Colonic mucosa (tissue), 4 donors: ENCODE results near the gene ZNF697. TPM values are rescaled to one million over a fixed set of nuclear protein-coding genes. Genes with fewer than 3 reads are reported as not detected.
"Not testable (repeated sequence)": the region's sequence is repeated elsewhere in the genome, so short reads cannot be mapped to it uniquely, and the experiment has no call there.

Experiments
- DNase-seq: peaks from one replicate; pipeline ENCODE4 v3.0.0-alpha.2; 2020
- H3K27ac ChIP-seq: fragments of 200-600 bp; one replicate; pipeline ENCODE4 v1.8.0; 2021
- H3K27me3 ChIP-seq: fragments of 200-600 bp; one replicate; pipeline ENCODE4 v1.8.0; 2021
- H3K36me3 ChIP-seq: fragments of 200-600 bp; one replicate; pipeline ENCODE4 v1.8.0; 2021
- H3K4me1 ChIP-seq: fragments of 200-600 bp; one replicate; pipeline ENCODE4 v1.8.0; 2021; ENCODE audit warnings: mild to moderate bottlenecking
- H3K4me3 ChIP-seq: fragments of 200-600 bp; one replicate; pipeline ENCODE4 v1.8.0; 2021
- H3K9ac ChIP-seq, 2 donors: one replicate each; pipeline ENCODE4 v1.7.0; 2013; ENCODE audit warnings: control low read depth in 2 of 2, low read depth in 2 of 2, low read length in 2 of 2
- H3K9me3 ChIP-seq: fragments of 200-600 bp; one replicate; pipeline ENCODE4 v1.8.0; 2021
- intact Hi-C: fragments of 100-400 bp; cut with DNase I; formaldehyde crosslinking; loops from one replicate; pipeline ENCODE4 v1.14.1; 2022
- total RNA-seq, 2 donors: library from RNA; stranded (reverse); fragmentation: NEBNext Ultra II Directional in 1 of 2; extraction: Animal tissue kit (Norgen Biotek cat#: 25700) in 1 of 2; gene quantifications; one replicate each; pipeline ENCODE4 v1.2.1, GENCODE V29; 2021
- TF ChIP-seq, protein P1 (sequence below): fragments of 200-600 bp; IDR thresholded peaks from one replicate; pipeline ENCODE4 v1.8.0; 2022; ENCODE audit warnings: antibody characterized with exemption, mild to moderate bottlenecking
- donor health status: healthy.
- donor health status: DM: no; HTN: no; CAD: no.
- donor health status: DM: no; HTN: no; CAD: no.

ZNF697 gene
- total RNA-seq, 2 donors from 2014 or later = 2.1 to 3.2 TPM

DNA sequence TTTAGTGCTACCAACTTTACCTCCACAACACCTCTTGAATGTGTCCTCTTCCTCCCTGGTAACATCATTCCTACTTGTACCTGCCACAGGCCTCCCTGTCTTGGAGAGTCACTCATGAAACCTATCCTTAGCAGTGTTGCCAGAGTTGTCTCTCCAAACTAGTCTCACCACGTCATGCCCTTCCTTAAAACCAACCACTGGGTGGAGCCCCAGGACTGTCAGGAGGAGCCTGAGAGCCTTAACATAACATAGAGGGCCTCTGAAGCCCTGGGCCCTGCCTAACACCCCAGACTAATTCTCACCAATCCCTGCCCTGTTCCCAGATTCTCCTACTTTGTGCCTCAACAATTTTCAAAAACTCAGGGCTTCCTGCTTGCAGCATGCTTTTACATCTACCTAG is 65.3 kb downstream of the ZNF697 start:
- H3K4me3 ChIP-seq = no peak overlapping the region
- no peak overlapping the region for H3K9ac ChIP-seq
- intact Hi-C loops = no loop called here
- TF ChIP-seq, protein P1, sequence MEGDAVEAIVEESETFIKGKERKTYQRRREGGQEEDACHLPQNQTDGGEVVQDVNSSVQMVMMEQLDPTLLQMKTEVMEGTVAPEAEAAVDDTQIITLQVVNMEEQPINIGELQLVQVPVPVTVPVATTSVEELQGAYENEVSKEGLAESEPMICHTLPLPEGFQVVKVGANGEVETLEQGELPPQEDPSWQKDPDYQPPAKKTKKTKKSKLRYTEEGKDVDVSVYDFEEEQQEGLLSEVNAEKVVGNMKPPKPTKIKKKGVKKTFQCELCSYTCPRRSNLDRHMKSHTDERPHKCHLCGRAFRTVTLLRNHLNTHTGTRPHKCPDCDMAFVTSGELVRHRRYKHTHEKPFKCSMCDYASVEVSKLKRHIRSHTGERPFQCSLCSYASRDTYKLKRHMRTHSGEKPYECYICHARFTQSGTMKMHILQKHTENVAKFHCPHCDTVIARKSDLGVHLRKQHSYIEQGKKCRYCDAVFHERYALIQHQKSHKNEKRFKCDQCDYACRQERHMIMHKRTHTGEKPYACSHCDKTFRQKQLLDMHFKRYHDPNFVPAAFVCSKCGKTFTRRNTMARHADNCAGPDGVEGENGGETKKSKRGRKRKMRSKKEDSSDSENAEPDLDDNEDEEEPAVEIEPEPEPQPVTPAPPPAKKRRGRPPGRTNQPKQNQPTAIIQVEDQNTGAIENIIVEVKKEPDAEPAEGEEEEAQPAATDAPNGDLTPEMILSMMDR = peak; percentile 27
- H3K27me3 ChIP-seq = no peaks in the 10 kb centered on the region
- H3K4me1 ChIP-seq = no peaks in the 10 kb centered on the region
- no peaks in the 10 kb centered on the region for H3K9me3 ChIP-seq
- no peak overlapping the region for H3K27ac ChIP-seq
- peak; percentile 63 for DNase-seq
- no peaks in the 10 kb centered on the region for H3K36me3 ChIP-seq

DNA sequence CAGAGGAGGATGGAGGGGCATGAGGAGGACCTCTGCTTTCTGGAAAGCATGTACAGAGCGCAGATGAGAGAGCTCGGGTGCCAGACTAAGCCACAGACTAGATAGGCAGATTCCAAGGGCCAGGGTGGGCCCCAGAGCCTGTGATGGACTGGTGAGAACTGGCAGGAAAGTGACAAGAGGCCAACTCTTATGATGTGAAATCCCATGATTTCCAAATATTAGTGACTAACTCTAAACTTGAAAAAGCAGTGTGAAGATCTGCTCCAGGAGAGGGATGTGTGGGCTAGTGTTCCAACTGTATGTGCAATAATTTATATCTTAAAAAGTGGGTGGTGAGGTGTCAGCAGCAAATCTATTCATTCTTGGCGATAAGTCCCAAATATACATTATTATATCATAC is 67.0 kb downstream of the ZNF697 start:
- H3K9ac ChIP-seq, H3K36me3 ChIP-seq, H3K4me3 ChIP-seq, H3K9me3 ChIP-seq, H3K27ac ChIP-seq, DNase-seq, intact Hi-C loops, H3K4me1 ChIP-seq, H3K27me3 ChIP-seq: not testable (repeated sequence)

DNA sequence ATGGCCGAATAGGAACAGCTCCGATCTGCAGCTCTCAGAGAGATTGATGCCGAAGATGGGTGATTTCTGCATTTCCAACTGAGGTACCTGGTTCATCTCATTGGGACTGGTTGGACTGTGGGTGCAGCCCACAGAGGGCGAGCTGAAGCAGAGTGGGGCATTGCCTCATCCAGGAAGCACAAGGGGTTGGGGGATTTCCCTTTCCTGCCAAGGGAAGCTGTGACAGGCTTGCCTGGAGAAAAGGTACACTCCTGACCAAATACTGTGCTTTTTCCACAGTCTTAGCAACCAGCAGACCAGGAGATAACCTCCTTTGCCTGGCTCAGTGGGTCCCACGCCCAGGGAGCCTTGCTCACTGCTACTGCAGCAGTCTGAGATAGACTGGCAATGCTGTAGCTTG is 74.2 kb downstream of the ZNF697 start:
- intact Hi-C loops = no loop called here

DNA sequence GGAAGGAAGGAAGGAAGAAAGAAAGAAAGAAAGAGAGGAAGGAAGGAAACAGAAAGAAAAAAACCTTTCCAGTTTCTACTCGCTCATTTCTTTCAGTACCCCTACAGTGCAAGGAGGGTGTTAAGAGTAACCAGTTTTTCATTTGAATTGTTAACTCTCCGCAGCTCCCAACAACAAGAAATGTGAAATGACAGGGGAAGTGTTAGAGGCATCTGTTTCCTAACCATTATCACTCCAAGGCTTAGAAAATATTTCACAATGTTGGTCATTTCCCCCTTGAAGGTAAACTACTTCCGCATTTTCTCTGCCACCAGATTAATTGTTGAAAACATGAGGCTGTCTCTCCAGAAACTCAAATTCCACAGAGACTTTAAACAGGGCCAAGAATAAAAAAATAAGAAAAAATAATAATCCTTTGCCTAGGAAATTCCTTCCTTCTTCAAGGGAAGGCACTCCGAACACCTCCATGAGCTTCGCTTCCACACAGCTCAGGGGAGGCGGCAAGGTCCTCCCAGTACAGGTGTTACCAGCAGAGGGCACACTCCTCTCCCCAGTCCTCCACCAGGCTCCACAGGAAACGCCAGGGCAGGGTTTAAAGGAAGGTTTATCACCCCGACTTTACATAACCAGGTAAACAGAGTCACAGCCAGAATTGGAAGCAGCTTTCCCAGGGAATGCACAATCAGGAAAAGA is 78.0 kb downstream of the ZNF697 start:
- intact Hi-C loops, H3K4me1 ChIP-seq: not testable (repeated sequence)

More for the DNA sequence above, 74.2 kb downstream of the ZNF697 start:
- H3K9ac ChIP-seq = no peak overlapping the region
- no peak for DNase-seq
- no peak overlapping the region for H3K4me3 ChIP-seq
- no peak overlapping the region for H3K27ac ChIP-seq
- H3K4me1 ChIP-seq = no peaks in the 10 kb centered on the region
- no peaks in the 10 kb centered on the region for H3K27me3 ChIP-seq
- TF ChIP-seq, protein P1 = no peak
- no peaks in the 10 kb centered on the region for H3K9me3 ChIP-seq
- no peaks in the 10 kb centered on the region for H3K36me3 ChIP-seq

More for the DNA sequence above, 78.0 kb downstream of the ZNF697 start:
- not testable (repeated sequence) for H3K9me3 ChIP-seq, H3K4me3 ChIP-seq, H3K36me3 ChIP-seq, DNase-seq, H3K27me3 ChIP-seq, H3K27ac ChIP-seq, H3K9ac ChIP-seq

Other genes with a start within 250 kb of the ZNF697 start
- gene HSD3B2, start 233.1 kb downstream of the ZNF697 start, total RNA-seq = 10 to 100 TPM in 1 of 2 donors, 1 to 10 TPM in 1; 2.2 to 27.2 TPM
- under 1 TPM in 1 of 2 donors, not detected in 1; 0.72 TPM for gene HSD3B1, start 141.1 kb downstream of the ZNF697 start, total RNA-seq
- 10 to 100 TPM in 1 of 2 donors, 1 to 10 TPM in 1; 6.3 to 11.6 TPM for gene PHGDH, start 63.7 kb upstream of the ZNF697 start, total RNA-seq
- gene HMGCS2, start 120.6 kb upstream of the ZNF697 start, total RNA-seq = 100 to 1,000 TPM; 271 to 374 TPM
- gene REG4, start 163.2 kb upstream of the ZNF697 start, total RNA-seq = 100 to 1,000 TPM in 1 of 2 donors, 10 to 100 TPM in 1; 90.2 to 169 TPM
- gene ADAM30, start 248.2 kb upstream of the ZNF697 start, total RNA-seq = not detected